ENCODE data around the gene MIB2.
"Not testable (repeated sequence)": the region's sequence is repeated elsewhere in the genome, so short reads cannot be mapped to it uniquely, and the experiment has no call there.

MIB2 gene

DNA sequence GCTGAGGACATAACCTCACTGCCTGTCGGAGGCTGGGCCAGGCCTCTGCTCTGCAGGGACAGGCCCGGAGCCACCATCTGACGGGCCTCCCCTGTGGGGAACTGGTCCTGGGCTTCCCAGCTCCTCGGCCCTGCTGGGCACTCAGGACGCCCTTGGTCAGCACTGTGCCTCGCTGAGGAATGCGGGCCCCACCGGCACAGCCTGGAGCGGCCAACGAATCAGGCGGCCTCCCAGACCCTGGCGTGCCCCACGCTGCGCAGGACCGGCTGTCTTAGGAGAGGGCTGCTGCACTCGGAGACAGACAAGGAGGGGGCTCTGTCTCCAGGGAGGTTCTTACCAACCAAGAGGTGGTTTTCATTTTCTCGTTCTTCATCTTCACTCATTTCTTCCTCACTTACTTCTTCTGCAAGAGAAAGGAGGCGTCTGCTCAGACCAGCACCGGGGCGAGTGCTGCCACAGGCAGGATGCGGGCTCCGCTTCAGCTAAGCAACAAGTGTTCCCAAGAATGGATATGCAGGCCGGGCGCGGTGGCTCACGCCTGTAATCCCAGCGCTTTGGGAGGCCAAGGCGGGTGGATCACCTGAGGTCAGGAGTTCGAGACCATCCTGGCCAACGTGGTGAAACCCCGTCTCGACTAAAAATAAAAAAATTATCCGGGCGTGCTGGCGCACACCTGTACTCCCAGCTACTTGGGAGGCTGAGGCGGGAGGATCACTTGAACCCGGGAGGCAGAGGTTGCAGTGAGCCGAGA is 25.6 kb downstream of the MIB2 start:
- ATAC-seq, H3K27me3 Mint-ChIP-seq, DNase-seq, H3K4me1 Mint-ChIP-seq, H3K4me3 Mint-ChIP-seq, H3K9me3 Mint-ChIP-seq, H3K27ac Mint-ChIP-seq: not testable (repeated sequence)

DNA sequence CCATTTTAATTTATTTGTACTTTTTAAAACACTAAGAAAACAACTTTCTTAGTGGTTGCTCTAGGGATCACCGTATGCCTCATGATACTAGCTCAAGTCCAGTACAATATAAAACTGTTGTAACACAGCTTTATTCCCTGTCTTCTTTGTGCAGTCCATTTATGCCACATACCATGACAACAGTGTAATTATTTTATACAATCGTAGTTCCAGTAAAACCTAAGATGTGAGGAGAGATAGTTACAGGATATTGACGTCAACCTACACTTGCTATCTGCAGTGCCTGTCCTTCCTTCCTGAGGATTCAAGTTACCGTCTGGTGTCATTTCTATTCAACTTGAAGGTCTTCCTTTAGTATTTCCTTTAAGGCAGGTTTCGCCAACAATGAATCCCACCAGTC is 31.0 kb downstream of the MIB2 start:
- not testable (repeated sequence) for DNase-seq, H3K27me3 Mint-ChIP-seq, ATAC-seq, H3K9me3 Mint-ChIP-seq, H3K4me3 Mint-ChIP-seq, H3K4me1 Mint-ChIP-seq, H3K27ac Mint-ChIP-seq

DNA sequence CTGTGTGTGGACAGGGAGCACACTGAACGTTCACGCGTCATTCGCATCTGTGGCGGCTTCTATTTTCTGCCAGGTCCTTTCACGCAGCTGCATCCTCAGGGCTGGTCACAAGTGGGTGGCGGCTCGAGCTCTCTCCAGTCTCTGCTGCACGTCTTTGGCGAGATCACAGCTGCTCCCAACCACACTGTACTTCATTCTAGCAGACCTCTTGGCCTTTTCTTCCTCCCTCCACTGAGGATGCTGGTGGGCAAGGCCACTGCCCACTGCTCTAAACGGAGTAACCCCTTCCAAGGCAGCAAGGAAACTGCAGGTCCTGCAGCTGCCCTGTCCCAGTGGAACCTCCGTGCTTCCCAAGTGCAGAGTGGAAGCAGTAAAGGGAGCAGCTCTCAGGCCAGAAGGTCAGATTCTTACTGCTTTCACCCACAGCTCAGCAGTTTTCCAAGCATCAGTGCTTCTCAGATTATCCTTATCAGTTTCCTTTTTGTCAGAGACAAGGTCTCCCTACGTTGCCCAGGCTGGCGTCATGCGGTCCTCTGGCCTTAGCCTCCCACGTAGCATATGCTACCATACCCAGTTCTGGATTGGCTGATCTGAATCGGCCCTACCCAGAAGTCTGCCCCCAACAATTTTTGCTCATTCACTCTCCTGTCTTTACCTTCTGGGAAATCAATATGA is 32.4 kb downstream of the MIB2 start:
- H3K27me3 Mint-ChIP-seq, H3K4me1 Mint-ChIP-seq, ATAC-seq, H3K9me3 Mint-ChIP-seq, DNase-seq, H3K4me3 Mint-ChIP-seq: not testable (repeated sequence)
- H3K27ac Mint-ChIP-seq = peak overlapping the region in 1 of 2 donors; percentile 14

DNA sequence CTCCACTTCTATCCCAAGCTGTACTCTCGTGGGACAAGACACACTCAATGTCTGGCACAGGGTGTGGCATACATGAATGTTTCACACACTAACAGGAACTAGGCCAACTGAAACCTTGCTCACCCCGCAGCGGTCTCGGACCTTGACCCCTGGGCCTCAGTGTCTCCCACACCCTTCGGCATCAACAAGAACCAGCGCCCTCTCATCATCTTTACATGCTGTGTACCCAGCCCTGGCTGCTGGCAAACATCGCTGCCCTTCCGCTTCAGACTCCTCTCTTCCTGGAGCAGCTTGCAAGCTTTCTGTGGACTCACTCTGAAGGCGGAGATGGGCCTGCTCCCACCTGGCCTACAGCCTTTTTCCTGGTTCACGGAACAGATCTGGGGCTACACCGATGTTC is 33.0 kb downstream of the MIB2 start:
- DNase-seq, H3K4me3 Mint-ChIP-seq, ATAC-seq, H3K9me3 Mint-ChIP-seq, H3K27me3 Mint-ChIP-seq, H3K4me1 Mint-ChIP-seq, H3K27ac Mint-ChIP-seq: not testable (repeated sequence)

DNA sequence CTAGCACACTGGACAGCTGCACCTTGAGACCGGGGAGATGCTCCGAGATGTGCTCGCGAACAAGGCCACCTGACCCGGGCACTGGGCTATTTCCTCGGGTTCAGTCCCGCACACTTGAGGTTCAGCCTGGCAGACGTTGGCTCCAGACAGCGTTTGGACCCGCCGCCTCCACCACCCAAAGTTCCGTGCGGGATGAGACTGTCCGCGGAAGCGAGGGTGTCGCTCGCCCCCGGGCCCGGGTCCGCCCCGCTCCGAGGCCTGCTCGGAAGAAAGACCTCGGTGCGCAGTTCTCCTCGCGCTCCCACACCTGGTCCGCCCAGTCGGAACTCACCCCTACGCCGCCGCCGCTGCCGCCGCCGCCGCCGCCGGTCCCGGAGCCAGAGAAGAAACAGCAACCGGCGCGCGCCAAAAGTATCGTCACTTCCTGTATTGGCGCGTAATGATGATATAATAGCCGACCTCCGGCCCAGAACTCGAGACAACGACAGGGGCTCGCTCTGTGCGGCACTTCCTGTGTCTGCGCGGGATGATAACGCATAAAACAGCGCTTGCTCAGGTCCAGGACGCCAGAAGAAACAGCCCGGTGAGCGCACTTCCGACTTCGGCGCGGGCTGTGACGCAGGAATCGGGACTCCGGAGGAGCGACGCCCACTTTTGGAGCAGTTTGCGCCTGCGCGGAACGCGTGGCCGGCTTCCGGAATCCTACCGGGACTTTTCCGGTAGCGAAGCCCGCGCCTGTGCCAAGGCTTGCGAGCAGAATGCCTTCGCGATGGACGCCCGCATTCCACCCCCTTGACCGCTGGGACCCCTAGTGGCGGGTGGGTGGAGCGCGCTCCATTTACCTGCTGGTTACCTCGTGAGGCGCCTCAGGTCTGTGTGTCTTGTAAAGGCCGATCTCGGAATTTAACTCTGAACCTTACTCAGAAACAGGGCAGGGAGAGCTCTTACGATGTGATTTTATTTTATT is 43.6 kb downstream of the MIB2 start, which contains the start of gene CDK11B:
CDK11B (minus strand) TSS at position 422 of the 967 bp plus-strand sequence. CDS start 1,519 bp downstream, outside the sequence.
- Mint-ChIP-seq H3K27ac (peak within 1 kb of the TSS; percentile 98 to 99), H3K4me3 (peak within 1 kb of the TSS; percentile 93 to 94)
- DNase-seq (peak; percentile 95 to 98), ATAC-seq (peak; percentile 98)
- not testable (repeated sequence) for H3K4me1 Mint-ChIP-seq, H3K9me3 Mint-ChIP-seq, H3K27me3 Mint-ChIP-seq

DNA sequence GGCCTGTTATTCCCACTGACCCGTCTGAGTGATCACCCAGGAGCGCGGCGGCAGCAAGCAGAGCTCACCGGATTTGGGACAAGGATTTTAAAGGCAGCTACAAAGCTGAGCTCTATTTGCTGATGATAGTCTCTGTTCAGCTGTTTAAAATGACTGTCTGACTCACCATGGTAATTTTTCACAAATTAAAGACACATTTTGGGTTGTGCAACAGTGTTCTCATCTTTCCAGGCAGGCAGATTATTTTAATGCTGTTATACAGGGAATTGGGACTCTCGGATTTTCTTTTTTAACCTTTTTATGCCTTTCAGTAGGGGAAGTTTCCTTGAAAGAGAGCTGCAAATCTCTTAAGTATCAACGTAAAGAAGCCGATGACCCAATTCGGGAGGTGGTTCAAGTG is 47.1 kb downstream of the MIB2 start:
- H3K27me3 Mint-ChIP-seq, H3K27ac Mint-ChIP-seq, DNase-seq, ATAC-seq, H3K4me3 Mint-ChIP-seq, H3K4me1 Mint-ChIP-seq, H3K9me3 Mint-ChIP-seq: not testable (repeated sequence)

DNA sequence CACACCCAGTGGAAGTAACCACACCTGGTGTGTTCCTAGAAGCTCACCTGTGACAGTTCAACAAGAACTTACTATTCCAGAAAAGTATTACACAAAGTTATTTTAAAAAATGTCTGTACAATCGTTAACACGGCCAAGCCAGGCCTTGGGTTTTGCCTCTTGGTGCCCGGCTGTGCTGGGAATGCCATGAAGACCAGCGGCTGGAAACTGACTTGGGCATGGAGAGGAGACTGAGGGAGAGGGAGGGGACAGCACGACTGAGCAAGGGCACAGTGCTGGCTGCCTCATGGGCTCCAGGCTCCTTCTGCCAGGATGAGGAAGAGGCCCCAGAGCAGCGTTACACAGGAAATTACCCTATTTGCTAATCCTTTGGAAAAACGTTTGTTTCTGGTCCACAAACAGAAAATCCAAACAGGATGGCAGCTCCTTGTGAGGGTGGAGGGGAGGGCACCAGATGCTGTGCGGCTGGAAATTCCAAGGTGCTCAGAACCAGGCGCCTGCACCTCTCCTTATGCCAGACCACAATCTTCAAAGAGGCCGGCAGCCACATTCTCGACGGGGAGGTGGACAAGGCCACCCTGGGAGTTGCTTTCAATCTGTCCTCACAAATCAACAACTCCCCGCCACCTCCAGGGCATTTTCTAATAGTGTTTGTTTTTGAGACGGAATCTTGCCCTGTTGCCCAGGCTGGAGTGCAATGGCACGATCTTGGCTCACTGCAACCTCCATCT is 47.7 kb downstream of the MIB2 start:
- not testable (repeated sequence) for H3K27me3 Mint-ChIP-seq, ATAC-seq, H3K4me1 Mint-ChIP-seq, DNase-seq, H3K4me3 Mint-ChIP-seq, H3K27ac Mint-ChIP-seq, H3K9me3 Mint-ChIP-seq

DNA sequence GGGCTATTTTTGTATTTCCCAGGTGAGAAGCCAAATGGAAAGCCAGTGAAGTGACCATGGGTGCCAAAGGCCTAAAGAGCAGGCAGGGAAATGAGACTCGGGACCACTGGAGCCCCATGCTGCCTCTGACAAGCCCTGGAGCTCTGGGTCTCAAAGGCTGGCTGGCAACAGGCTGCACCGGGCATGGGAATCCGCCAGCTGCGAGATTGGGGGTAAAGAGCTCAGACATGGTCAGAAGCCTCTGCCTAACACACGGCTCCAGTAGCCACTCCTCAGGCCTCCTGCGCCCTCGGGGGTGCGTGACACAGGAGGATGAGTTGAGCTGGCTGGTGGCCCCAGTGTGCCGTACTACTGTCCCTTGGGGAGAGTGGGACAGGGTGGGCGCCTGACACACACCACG is 49.0 kb downstream of the MIB2 start:
- not testable (repeated sequence) for H3K27me3 Mint-ChIP-seq, H3K27ac Mint-ChIP-seq

DNA sequence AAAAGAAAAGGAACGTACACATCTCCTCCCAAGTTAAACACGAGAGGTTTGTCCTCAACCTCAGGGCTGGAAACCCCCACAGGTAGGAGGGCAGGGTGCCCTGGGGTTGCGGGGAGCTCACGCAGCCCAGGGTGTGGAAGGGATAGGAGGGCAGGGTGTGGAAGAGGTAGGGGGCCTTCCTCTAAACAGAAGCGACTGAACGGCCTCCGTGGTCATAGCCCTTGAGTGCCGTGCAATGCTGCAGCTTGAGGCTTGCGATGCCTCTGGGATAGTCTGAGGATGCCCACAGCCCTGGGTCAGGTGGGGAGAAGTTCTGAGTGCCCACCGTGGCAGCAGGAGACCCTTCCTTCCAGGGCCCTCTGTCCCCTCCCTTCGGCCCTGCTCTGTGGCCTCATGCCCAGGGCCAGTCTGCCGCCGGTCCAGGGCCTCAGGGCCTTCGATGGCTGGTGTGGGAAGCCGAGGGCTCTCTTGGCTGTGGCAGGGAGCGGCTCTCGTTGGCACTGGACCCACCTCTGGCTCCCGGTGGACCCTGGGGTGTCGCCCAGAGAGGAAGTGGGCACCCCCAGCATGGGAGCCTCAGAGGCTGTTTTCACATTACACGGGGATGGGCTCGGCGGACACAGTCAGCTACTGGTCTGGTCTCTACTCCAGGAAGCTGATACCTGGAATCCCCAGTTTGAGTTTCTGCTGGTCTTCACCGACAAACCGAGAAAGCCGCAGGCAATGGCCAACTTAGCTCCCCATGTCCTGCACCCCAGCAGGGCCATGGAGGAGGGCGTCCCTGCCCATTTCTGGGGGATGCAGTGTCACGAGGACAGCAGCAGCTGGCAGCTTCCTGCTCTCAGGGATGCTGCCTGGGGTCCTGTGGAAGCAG is 49.9 kb downstream of the MIB2 start:
- DNase-seq (no peak), ATAC-seq (no peak)
- Mint-ChIP-seq H3K27me3 (no peaks in the 10 kb centered on the region), H3K4me3 (no peak overlapping the region), H3K4me1 (no peaks in the 10 kb centered on the region), H3K27ac (no peak overlapping the region), H3K9me3 (no peaks in the 10 kb centered on the region)

More for the DNA sequence above, 49.0 kb downstream of the MIB2 start:
- not testable (repeated sequence) for ATAC-seq, DNase-seq, H3K4me3 Mint-ChIP-seq, H3K4me1 Mint-ChIP-seq, H3K9me3 Mint-ChIP-seq

DNA sequence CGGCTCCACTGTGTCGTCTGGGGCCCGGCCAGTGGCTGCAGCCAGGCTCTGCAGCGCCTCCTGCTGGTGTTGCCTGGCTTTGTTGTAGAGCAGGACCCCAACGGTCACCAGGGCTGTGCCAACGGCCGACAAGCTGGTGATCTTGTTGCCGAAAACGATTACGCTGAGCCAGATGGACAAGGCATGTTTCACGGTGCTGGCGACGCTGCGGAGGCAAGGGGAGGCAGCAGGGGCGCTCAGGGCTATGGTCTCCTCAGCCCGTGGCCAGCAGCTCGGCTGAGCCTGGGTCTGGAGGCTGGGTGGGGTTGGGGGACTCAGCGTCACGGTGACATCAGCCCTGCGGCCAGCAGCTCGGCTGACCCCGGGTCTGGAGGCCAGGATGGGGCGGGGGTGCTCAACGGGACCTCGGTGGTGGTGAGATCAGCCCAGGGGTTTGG is 50.5 kb downstream of the MIB2 start:
- Mint-ChIP-seq H3K4me3 (no peak overlapping the region), H3K27ac (no peak overlapping the region), H3K27me3 (no peaks in the 10 kb centered on the region), H3K9me3 (no peaks in the 10 kb centered on the region), H3K4me1 (no peaks in the 10 kb centered on the region)
- DNase-seq (peak in 1 of 2 donors; percentile 21), ATAC-seq (no peak)

DNA sequence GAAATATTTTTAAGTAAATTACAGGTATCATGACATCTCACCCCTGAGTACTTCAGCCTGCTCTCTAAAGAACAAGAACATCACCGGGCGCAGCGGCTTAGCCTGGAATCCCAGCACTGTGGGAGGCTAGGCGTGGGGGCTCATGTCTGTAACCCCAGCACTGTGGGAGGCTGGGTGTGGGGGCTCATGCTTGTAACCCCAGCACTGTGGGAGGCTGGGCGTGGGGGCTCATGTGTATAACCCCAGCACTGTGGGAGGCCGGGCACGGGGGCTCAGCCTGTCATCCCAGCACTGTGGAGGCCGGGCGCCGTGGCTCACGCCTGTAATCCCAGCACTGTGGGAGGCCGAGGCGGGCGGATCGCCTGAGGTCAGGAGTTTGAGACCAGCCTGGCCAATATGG is 51.2 kb downstream of the MIB2 start:
- Mint-ChIP-seq H3K4me3 (no peak overlapping the region), H3K9me3 (no peaks in the 10 kb centered on the region), H3K4me1 (no peaks in the 10 kb centered on the region), H3K27ac (no peak overlapping the region), H3K27me3 (no peaks in the 10 kb centered on the region)
- ATAC-seq (no peak), DNase-seq (no peak)

DNA sequence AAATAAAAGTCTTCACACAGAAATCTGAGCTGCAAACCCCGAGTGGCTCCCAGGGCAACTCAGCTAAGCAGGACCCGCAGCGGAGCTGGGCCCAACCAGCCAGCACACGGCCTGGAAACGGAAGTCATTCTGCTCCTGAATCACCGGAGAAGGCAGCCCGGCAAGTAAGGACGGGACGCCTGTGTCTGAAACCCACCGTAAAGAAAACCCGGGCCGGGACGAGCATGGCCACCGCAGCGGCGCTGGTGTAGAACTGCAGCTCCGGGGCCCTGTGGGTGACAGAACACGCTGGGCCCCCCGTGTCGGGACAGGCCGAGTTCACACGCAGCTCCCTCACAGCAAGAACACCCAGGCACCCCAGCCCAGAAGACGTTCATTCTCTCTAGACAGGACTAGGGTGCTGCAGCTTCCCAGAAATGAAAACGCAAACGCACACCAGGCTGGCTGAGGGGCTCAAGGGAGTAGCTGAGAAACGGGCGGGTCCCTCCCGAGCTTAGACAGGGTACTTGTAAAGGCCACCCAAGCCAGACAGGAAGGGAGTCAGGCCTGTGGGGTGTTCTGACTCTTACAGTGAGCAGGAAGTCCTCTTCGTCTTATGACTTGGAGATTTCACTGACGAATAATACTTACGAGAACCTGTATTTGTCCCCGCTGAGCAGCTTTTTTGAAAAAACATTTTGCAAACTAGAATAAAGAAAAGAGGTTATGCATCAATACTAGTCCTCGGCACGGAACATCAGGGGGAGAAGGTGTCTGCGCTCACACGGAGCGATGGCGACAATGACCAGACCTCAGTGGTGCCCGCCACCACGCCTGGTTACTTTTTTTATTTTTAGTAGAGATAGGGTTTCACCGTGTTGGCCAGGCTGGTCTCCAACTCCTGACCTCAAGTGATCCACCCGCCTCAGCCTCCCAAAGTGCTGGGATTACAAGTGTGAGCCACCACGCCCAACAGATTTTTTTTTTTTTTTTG is 54.5 kb downstream of the MIB2 start:
- ATAC-seq = no peak
- no peak overlapping the region for H3K27ac Mint-ChIP-seq
- H3K4me3 Mint-ChIP-seq = no peak overlapping the region

DNA sequence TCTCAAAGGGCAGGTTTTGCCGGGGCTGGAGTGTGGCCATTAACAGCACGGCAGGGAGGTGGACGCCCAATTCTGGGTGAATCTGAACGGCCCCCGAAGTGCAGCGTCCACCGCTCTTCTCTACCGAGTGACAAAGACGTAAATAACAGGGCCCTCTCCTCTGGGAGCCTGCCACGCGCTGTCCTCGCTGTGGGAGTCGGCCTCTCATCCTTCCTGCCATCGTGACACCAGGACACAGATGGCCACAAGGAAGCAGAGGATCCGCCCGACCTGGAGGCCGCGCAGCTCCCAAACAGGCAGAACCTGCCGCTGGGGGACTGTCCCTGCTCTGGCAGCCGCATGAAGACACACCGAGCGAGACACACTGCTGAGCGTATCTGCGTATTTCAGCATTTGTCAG is 55.6 kb downstream of the MIB2 start:
- peaks cover 5% of the 10 kb centered on the region for H3K4me1 Mint-ChIP-seq

More for the DNA sequence above, 54.5 kb downstream of the MIB2 start:
- Mint-ChIP-seq H3K9me3 (no peaks in the 10 kb centered on the region), H3K4me1 (peaks cover 4% of the 10 kb centered on the region), H3K27me3 (no peaks in the 10 kb centered on the region)
- DNase-seq = no peak

More for the DNA sequence above, 55.6 kb downstream of the MIB2 start:
- peak overlapping the region in 1 of 2 donors; percentile 5 for H3K27ac Mint-ChIP-seq
- no peak overlapping the region for H3K4me3 Mint-ChIP-seq
- H3K27me3 Mint-ChIP-seq = no peaks in the 10 kb centered on the region
- ATAC-seq (no peak), DNase-seq (no peak)
- no peaks in the 10 kb centered on the region for H3K9me3 Mint-ChIP-seq

Measured in stimulated activated naive CD8-positive, alpha-beta T cell treated with anti-CD3 and anti-CD28 coated beads, Interleukin-15, amount 100 ng/mL, for 72 hours (primary cell).